ENCODE results near the gene CEMP1.

CEMP1 gene

DNA sequence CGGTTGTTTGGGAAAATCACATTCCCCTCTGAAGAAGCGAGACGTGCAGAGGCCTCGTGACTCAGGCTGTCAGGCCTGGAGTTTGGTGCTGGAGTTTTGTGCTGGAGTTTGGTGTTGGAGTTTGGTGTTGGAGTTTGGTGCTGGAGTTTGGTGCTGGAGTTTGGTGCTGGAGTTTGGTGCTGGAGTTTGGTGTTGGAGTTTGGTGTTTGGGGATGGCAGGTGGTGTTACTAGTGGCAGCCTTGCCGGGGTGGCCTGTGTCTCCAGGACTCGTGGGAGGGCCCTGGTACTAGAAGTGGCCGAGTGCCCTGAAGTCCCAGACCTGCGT lies 43.7 kb downstream of the CEMP1 start:
- in situ Hi-C loops (cut with MboI; ENCODE audit: low sequenced_read_pairs): no loop called here

DNA sequence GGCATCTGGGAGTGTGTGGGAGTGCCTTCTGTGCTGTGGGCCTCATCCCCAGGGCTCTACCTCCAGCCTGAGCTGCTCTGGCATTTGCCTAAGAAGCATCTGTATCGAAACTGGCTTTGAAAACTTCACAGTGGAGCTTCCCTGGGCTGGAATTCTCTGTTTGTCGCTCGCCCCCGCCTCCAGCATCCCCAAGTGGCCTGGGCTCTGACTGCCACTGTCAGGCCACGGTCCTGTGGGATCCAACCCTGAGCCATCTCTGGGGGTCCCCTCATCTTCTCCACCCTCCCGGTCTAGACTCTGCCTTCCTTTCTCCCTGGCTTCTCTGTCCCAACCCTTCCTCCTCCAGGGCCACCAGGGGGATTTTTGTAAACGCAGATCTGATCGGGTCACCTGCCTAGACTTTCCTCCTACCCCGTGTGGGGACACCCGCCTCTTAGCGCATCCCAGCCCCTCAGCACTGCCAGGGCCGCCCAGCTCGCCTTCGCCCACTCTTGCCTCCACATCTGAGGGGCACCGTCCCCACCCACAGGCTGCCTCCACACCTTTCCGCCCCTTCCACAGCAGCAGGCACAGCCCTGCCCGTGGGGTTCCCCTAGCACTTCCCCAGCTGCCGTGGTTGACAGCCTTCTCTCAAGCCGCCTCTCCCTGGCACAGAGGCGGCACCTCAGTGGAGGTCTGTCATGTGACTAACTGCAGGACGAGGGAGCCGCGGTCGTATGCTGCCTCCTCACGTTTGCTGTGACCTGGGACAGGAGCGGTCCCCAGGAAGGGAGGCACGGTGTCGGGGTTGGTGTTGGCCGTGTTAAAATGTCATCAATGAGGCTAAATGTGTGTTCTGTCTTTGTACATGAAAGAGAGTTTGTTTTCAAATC lies 44.3 kb downstream of the CEMP1 start:
- in situ Hi-C loops (cut with MboI; ENCODE audit: low sequenced_read_pairs): no loop called here

DNA sequence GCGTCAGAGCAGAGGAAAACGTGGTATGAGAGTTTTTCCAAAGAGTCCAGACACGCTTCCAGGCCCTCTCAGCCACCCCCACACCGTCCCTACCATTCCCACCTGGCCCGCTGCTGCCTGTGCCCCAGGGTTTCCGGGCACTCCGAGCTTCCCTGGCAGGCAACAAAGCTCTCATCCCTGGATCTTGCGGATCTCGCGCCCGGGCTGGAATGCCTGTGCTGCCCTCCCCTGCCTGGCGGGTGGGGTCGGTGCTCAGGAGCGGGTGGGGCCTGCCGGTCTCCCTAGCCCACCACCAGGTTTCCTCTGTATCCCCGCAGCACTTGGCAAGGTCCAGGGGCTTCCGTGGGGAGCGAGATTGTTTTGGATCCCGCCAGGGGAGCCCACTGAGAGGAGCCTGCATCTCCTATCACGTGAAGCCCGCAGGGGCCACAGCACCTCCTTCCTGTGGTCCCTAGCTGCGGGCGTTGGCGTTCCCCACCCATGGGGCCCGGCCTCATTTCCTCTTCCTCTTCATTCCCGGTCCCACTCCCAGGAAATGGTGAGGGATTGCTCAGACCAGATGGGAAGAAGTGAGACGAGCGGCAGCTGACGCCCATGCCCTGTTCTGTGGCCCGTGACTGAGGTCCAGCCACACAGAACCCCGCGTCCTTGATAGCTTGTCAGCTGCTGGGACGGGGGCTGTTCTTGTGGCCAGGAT lies 45.2 kb downstream of the CEMP1 start:
- in situ Hi-C loops (cut with MboI; ENCODE audit: low sequenced_read_pairs): no loop called here

DNA sequence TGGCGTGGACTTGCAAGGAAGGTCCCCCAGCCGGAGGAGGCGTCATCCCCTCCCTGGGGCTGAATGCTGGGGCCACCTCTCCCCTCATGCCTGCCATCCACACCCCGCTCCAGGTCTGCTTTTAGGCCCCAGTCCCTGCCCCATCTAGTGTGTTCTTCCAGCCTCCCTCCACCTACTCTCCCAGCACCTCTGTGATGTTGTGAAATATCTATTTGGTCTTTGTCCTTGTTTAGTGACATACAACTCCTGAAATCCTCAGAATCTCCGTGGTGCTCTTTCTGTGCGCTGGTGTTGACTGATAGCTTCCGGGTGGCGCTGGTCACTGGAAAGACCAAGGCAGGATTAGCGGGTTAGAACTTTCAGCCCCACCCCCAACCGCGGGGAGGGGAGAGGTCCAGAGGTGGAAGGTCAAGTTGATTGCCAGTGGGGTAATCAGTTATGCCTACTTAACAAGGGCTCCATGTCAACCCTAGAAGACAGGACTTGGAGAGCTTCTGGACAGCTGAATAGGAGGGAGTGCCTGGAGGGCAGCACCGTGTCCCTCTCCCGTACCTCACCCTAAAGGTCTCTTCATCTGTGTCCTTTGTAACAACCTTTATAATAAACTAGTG lies 46.2 kb downstream of the CEMP1 start:
- in situ Hi-C loops (cut with MboI; ENCODE audit: low sequenced_read_pairs): no loop called here

DNA sequence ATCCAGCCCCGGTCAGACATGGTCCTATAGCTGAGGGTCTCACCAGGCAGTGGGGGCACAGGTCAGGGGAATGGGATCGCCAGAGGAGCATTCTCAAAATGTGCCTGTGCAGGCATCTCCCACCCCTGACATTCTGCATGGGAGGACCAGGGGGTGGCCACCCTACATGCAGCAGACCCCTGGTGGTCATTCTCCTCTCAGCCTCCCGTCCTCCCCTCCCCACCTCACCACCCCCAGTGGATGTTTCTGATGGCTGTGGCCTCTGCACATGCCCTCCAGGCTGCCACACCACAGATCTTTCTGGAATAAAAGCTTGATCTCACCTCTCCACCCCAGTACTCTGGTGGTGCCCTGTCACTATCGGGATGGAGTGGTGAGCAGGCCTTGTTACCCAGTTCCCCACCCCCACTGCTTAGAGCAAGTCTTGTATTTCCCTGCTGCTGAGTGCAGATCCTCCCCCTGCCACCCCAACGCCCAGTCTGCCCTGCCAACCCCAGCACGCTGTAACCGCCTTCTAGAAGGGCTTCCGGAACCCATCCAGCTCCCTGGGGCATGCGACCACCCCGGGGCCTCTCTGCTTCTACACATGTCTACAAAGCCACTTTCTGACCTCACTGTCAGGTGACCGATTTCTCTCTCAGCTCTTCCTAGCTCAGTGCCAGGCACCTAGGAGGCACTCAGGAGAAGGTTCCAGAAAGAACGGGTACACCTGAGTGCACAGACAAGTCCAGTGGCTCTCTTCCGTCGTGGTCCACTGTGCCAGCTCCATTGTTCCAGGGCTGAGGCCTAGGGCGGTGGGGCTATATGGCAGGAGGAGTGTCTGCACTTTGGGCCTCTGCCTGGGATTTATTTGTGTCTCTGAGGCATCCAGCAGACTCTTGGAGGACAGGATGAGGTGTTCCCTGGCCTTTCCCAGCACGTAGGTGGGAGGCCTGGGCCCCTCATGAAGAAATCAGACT lies 47.0 kb downstream of the CEMP1 start:
- in situ Hi-C loops (cut with MboI; ENCODE audit: low sequenced_read_pairs): no loop called here

DNA sequence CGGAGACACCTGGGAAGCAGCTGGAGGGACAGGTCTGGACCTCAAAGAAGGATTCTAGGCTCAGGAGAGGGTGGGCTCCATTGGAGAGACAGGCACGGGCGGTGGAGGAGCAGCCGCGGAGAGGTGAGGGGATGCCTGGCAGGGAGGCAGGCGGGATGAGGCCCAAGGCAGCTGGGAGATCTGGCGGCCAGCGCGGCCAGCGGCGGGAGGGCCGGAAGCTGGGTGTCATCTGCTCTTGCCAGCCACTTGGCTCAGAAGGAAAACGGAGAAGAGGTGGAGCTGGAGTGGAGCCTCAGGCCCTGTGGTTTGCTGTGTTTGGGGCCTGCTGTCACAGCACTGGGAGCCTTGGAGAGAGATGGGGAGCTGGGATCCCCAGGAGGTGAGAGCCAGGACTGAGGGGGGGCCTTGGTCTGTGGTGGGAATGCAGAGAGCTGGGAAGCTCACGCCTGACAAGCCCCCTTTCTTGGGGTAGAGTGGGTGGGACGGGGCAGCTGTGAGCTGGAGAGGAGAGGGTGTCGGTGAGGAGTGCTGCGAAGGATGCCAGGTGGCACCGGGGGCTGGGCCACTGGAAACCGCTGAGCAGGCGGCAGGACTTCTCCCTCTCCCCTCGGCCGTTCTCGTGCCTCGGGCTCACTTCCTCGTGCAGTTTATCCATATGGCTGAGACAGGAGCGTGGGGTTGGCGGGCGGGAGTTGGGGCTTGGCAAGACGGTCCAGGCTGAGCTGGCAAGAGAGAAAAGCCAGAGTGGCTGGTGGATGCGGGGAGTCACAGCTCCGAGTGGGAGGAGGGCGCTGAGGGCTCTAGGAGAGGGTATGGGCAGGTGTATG lies 48.3 kb downstream of the CEMP1 start:
- in situ Hi-C loops (cut with MboI; ENCODE audit: low sequenced_read_pairs): no loop called here

DNA sequence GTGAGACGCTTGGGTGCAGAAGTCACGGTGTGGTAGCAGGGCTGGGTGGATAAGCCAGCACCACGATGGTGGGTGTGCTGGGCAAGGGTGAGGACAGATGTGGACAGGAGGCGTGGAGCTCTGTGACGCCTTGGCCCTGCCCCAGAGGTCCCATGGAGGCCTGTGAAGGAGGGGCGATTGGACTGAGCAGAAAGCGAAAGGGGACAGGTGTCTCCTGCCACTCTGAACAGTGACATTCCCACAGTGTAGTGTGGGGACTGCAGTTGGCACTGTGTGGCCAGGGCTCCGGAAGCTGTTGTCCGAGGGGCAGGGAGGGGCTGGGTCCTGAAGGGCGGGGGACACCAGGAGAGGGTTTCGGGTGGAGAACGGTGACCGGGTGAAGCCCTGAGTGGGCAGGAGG lies 49.0 kb downstream of the CEMP1 start:
- in situ Hi-C loops (cut with MboI; ENCODE audit: low sequenced_read_pairs): no loop called here

DNA sequence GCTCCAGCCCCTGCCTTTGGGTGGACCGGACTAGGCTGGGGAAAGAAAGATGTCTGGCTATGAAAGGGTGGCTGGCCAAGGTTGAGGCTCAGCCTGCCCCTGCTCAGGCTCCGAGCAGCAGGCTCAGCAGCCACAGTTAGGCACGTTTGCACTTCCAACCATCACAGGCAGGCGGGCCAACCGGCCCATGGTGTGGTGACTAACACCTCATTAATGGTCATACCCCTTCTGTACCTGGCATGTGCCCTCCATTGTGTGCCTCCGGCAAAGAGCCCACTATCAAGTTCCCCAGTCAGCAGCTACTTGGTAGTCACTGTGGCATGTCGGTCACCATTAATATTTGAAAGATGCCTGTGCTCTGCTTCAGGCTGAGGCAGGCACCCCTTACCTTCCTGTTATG lies 49.5 kb downstream of the CEMP1 start:
- in situ Hi-C loops (cut with MboI; ENCODE audit: low sequenced_read_pairs): no loop called here

DNA sequence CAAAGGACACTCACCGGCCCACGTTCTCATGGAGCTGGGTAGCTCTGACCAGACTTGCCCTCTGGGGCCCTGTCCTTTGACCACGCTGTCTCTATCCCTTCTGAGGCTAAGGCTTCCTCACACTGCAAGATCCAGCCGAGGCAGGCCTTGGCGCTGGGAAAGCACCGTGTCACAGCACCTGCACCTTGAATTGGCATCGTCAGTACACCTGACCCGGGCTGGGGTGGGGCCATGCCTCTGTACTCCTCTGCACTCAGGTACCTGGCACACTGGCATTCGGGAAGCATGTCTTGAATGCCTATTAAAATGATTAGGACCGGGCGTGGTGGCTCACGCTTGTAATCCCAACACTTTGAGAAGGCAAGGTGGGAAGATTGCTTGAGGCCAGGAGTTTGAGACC lies 50.3 kb downstream of the CEMP1 start:
- in situ Hi-C loops (cut with MboI; ENCODE audit: low sequenced_read_pairs): no loop called here
